Measurements from ENCODE around the gene KCNQ1OT1.

KCNQ1OT1 gene

GRCh38 chr11:2736577-2737225, 36.9 kb upstream of the KCNQ1OT1 start:
- no peak for DNase-seq

- DNase-seq: no peak
Measured at GRCh38 chr11:2735053-2735589, 35.3 kb upstream of the KCNQ1OT1 start.

GRCh38 chr11:2734181-2735052, 34.6 kb upstream of the KCNQ1OT1 start:
- no peak for DNase-seq

GRCh38 chr11:2732940-2733628, 33.3 kb upstream of the KCNQ1OT1 start:
- no peak for DNase-seq

- DNase-seq: no peak
Measured at GRCh38 chr11:2732261-2732939, 32.6 kb upstream of the KCNQ1OT1 start.

GRCh38 chr11:2731130-2732125, 31.6 kb upstream of the KCNQ1OT1 start:
- DNase-seq: no peak

GRCh38 chr11:2730272-2731129, 30.7 kb upstream of the KCNQ1OT1 start:
- no peak for DNase-seq

- no peak for DNase-seq
Measured at GRCh38 chr11:2729841-2730240, 30.0 kb upstream of the KCNQ1OT1 start.

GRCh38 chr11:2728663-2729332, 29.0 kb upstream of the KCNQ1OT1 start:
- no peak for DNase-seq

- no peak for DNase-seq
Measured at GRCh38 chr11:2728128-2728662, 28.4 kb upstream of the KCNQ1OT1 start.

- no peak for DNase-seq
Measured at GRCh38 chr11:2726964-2727363, 27.2 kb upstream of the KCNQ1OT1 start.

- DNase-seq: no peak
Measured at GRCh38 chr11:2725368-2726300, 25.8 kb upstream of the KCNQ1OT1 start.

- no peak for DNase-seq
Measured at GRCh38 chr11:2724653-2725367, 25.0 kb upstream of the KCNQ1OT1 start.

GRCh38 chr11:2724104-2724503, 24.3 kb upstream of the KCNQ1OT1 start:
- no peak for DNase-seq

- no peak for DNase-seq
Measured at GRCh38 chr11:2722955-2723354, 23.2 kb upstream of the KCNQ1OT1 start.

GRCh38 chr11:2721210-2721916, 21.6 kb upstream of the KCNQ1OT1 start:
- DNase-seq: no peak
